A549 treated with Mapracorat at 1 μM for 4 hours (cell line): ENCODE data around the gene NPIPB6. TPM values are rescaled to one million over a fixed set of nuclear protein-coding genes. Genes with fewer than 3 reads are reported as not detected.

Experiments
- total RNA-seq: library from RNA; stranded (reverse); fragments of 200-300 nt; extraction: Qiagen RNA extraction; gene quantifications from 5 replicates; pipeline ENCODE4 v1.2.3, GENCODE V29; 2022

The NPIPB6 gene
- total RNA-seq: 1.2 to 2.0 TPM (median 1.7 TPM) in 5 replicates

GRCh38 chr16:28363408-28363807 is at the start of gene NPIPB6:
Gene NPIPB6, minus strand, starts transcription at chr16:28363508. Its CDS starts 686 bp downstream, at chr16:28362822.

GRCh38 chr16:28403220-28404072 is 40.1 kb upstream of the NPIPB6 start, which contains the start of gene EIF3CL:
Gene EIF3CL, minus strand, starts transcription at chr16:28403841. Its CDS starts 223 bp downstream, at chr16:28403618.

Other genes with a start within 250 kb of the NPIPB6 start
- gene XPO6, start 151.5 kb downstream of the NPIPB6 start, total RNA-seq: 74.1 to 104 TPM (median 97.1 TPM) in 5 replicates
- gene SBK1, start 71.0 kb downstream of the NPIPB6 start, total RNA-seq: 0.19 to 0.36 TPM (median 0.26 TPM) in 5 replicates
- 61.2 to 124 TPM (median 71.7 TPM) in 5 replicates for gene EIF3CL, start 40.3 kb upstream of the NPIPB6 start, total RNA-seq
- 0.29 to 0.50 TPM (median 0.37 TPM) in 4 of 5 replicates, not detected in the other for gene NPIPB7, start 108.8 kb upstream of the NPIPB6 start, total RNA-seq
- gene CLN3, start 128.6 kb upstream of the NPIPB6 start, total RNA-seq: 19.4 to 38.3 TPM (median 32.4 TPM) in 5 replicates
- 0.04 to 0.09 TPM (median 0.05 TPM) in 3 of 5 replicates, not detected in the others for gene APOBR, start 131.1 kb upstream of the NPIPB6 start, total RNA-seq
- not detected in 5 replicates for gene IL27, start 143.3 kb upstream of the NPIPB6 start, total RNA-seq
- gene NUPR1, start 175.5 kb upstream of the NPIPB6 start, total RNA-seq: 11.2 to 18.4 TPM (median 14.4 TPM) in 5 replicates
- 18.3 to 24.9 TPM (median 20.4 TPM) in 5 replicates for gene SGF29, start 190.4 kb upstream of the NPIPB6 start, total RNA-seq
- 0.11 to 0.19 TPM (median 0.16 TPM) in 4 of 5 replicates, not detected in the other for gene SULT1A2, start 233.5 kb upstream of the NPIPB6 start, total RNA-seq
- gene SULT1A1, start 246.5 kb upstream of the NPIPB6 start, total RNA-seq: 5.3 to 6.6 TPM (median 5.5 TPM) in 5 replicates